Breast epithelium (tissue), 3 donors: ENCODE measurements around the gene SLC29A2.

ENCODE experiments used
- CTCF ChIP-seq, 3 donors: fragments of 450-650 bp; IDR thresholded peaks; one replicate each; pipeline ENCODE4 v1.5.1; 2016 to 2017; ENCODE audit warnings: antibody characterized with exemption in 3 of 3, mild to moderate bottlenecking in 3 of 3, moderate library complexity in 3 of 3
- POLR2A ChIP-seq: fragments of 450-650 bp; IDR thresholded peaks from one replicate; pipeline ENCODE4 v1.6.1; 2016; ENCODE audit warnings: antibody characterized with exemption, mild to moderate bottlenecking, moderate library complexity
- POLR2AphosphoS5 ChIP-seq, 3 donors: sonication (generic); formaldehyde crosslinking; IDR thresholded peaks; one replicate each; pipeline ENCODE4 v1.6.1; 2017; ENCODE audit warnings: antibody characterized with exemption in 3 of 3

GRCh38 chr11:66326261-66327111 is 45.1 kb downstream of the SLC29A2 start:
- TF ChIP-seq CTCF (IDR thresholded peaks at IDR 0.05) (no peak), POLR2A (no peak), POLR2AphosphoS5 (IDR thresholded peaks at IDR 0.05) (no peak)
